ENCODE measurements around the gene NME4. TPM values are rescaled to one million over a fixed set of nuclear protein-coding genes. Genes with fewer than 3 reads are reported as not detected.

The NME4 gene
- total and polyA plus RNA-seq, 8 donors, result 11.0 to 68.6 (median 22.6) TPM

- TF ChIP-seq CTCF (IDR thresholded peaks at IDR 0.05), result no peak
- Histone ChIP-seq H3K27me3 (no peaks in the 10 kb centered on the region), H3K4me1 (peaks cover 0 to 11% (median 6%) of the 10 kb centered on the region in 3 donors), H3K4me3 (no peak overlapping the region), H3K27ac (no peak overlapping the region), H3K36me3 (peaks cover 3 to 8% (median 4%) of the 10 kb centered on the region in 3 donors), H3K9me3 (no peaks in the 10 kb centered on the region)
- DNase-seq (peak in 3 of 6 donors; percentile 19 to 71 (median 36)), FAIRE-seq (no peak), ATAC-seq (no peak)
- intact Hi-C loops (cut with DNase I), result no loop called here
- WGBS, 2 donors, result 93 to 94% methylated on average over 26 to 29 of the region's 29 CpGs
Measured at GRCh38 chr16:368388-369158, 28.4 kb upstream of the NME4 start.

- Histone ChIP-seq H3K4me3 (peak overlapping the region in 1 of 4 donors; percentile 46), H3K9me3 (no peaks in the 10 kb centered on the region), H3K36me3 (peaks cover 3 to 11% (median 8%) of the 10 kb centered on the region in 3 donors), H3K27ac (no peak overlapping the region), H3K4me1 (peaks cover 0 to 11% (median 6%) of the 10 kb centered on the region in 3 donors), H3K27me3 (no peaks in the 10 kb centered on the region)
- DNase-seq, result peak in 3 of 6 donors; percentile 22 to 78 (median 41)
- WGBS, 2 donors, result 80 to 82% methylated on average over 20 of the region's 20 CpGs
- ATAC-seq, result no peak
- TF ChIP-seq CTCF (IDR thresholded peaks at IDR 0.05), result no peak
- intact Hi-C loops (cut with DNase I), result no loop called here
- FAIRE-seq, result no peak
Measured at GRCh38 chr16:369275-369865, 27.6 kb upstream of the NME4 start.

GRCh38 chr16:369866-370436, 27.0 kb upstream of the NME4 start:
- no peak for FAIRE-seq
- Histone ChIP-seq H3K4me3 (peak overlapping the region in 3 of 4 donors; percentile 8 to 46 (median 27)), H3K36me3 (peaks cover 5 to 17% (median 8%) of the 10 kb centered on the region in 3 donors), H3K9me3 (no peaks in the 10 kb centered on the region), H3K27ac (no peak overlapping the region), H3K27me3 (no peaks in the 10 kb centered on the region), H3K4me1 (peaks cover 0 to 11% (median 6%) of the 10 kb centered on the region in 3 donors)
- TF ChIP-seq CTCF (IDR thresholded peaks at IDR 0.05), result no peak
- 14 to 15% methylated on average over 40 to 44 of the region's 44 CpGs for WGBS, 2 donors
- intact Hi-C loops (cut with DNase I), result no loop called here
- peak in 4 of 6 donors; percentile 35 to 84 (median 62) for DNase-seq
- peak; percentile 28 to 66 (median 57) for ATAC-seq

GRCh38 chr16:370443-370842, 26.6 kb upstream of the NME4 start, which contains the start of gene MRPL28:
TSS of gene MRPL28 (minus strand) at chr16:370538. CDS start at chr16:370218, 320 bp downstream.
- ATAC-seq (peak; percentile 92 to 95 (median 94)), FAIRE-seq (peak; percentile 92), DNase-seq (peak; percentile 91 to 97 (median 92))
- H3K4me1 ChIP-seq, result peaks cover 0 to 11% (median 6%) of the 10 kb centered on the region in 3 donors
- peak within 1 kb of the TSS in 3 of 4 donors; percentile 8 to 46 (median 27) for H3K4me3 ChIP-seq
- TF ChIP-seq CTCF (IDR thresholded peaks at IDR 0.05), result no peak
- H3K9me3 ChIP-seq, result no peaks in the 10 kb centered on the region
- 0% methylated on average over 23 to 29 of the region's 30 CpGs for WGBS, 2 donors
- H3K27ac ChIP-seq, result peak within 1 kb of the TSS in 3 of 4 donors; percentile 22 to 44 (median 30)
- no peaks in the 10 kb centered on the region for H3K27me3 ChIP-seq
- H3K36me3 ChIP-seq, result peaks cover 5 to 21% (median 8%) of the 10 kb centered on the region in 3 donors
- intact Hi-C loops (cut with DNase I), result no loop called here
